HG03442 (cell line): ENCODE measurements around the gene SPDYC.
A peak's percentile ranks its signal among the peaks of the same experiment; 100 is the strongest.

ENCODE experiments used
- ATAC-seq: cut with Tn5 transposase; IDR thresholded peaks from one replicate; pipeline ENCODE4 v1.9.1; 2021; ENCODE audit warnings: mild to moderate bottlenecking, moderate library complexity; ENCODE audit not compliant: unreplicated experiment

Gene SPDYC

DNA sequence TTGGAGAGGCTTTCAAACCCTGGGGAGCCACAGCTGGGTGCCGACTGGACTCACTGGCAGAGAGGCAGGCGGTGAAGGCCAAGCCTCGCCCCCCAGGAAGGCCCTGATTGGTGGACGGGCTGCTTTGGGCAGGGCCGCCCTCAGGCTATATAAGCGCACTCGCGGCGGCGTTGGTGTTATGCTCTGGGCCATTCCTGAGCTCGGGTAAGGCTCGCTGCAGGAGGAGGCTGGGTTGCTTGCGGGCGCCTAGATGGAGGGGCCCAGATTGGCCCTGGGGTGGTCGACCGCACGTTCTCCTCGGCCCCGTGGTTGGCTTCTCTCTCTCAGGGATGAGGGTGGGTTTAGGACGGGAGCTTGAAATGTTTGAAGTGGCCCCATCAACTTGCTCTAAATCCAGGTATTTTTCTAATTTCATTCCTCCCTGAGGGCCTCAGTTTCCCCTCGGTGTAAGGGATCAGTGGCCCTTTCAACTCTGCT is at the start of gene SPDYC:
Gene SPDYC (plus strand): TSS at position 176 of the 477 bp plus-strand sequence. CDS start 1,125 bp downstream, outside the sequence.
- ATAC-seq, result no peak

DNA sequence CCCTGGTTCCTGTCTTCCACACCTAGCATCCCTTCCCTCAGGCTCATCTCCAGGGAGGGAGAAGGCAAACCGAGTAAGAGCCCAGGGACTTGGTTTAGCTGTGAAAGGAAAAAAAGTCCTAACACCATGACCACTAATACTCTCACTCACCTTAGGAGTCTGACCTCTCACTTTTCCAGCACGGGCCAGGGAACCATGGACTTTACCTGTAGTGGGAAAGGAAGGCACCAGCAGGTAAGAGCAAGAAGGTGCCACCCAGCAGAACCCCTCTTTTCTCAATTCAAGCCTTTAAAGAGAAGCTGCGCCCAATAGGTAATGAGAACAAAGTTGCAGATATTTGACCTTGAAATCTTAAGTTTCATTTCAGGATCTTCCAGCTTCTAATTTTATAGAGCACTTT is 49.2 kb upstream of the SPDYC start:
- ATAC-seq, result no peak

DNA sequence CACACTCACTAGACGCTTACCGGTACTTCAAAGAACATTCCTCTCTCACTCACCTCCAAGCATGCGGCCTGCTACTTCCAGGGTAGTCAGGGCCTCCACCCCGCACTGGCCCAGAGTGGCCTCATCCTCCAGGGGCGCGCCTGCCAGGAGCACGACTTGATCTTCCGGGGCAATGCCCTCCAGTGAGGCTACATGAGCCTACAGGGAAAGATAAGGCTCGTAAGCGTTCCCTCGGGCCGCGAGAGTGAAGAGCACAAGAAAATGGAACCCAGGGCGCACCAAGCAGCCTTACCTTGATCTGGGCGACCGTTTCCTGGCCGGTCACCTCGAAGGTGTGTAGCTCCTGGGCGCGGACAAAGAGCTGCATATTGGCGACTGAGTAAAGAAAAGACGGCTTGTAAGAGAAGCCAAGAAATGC is 48.6 kb upstream of the SPDYC start:
- no peak for ATAC-seq

DNA sequence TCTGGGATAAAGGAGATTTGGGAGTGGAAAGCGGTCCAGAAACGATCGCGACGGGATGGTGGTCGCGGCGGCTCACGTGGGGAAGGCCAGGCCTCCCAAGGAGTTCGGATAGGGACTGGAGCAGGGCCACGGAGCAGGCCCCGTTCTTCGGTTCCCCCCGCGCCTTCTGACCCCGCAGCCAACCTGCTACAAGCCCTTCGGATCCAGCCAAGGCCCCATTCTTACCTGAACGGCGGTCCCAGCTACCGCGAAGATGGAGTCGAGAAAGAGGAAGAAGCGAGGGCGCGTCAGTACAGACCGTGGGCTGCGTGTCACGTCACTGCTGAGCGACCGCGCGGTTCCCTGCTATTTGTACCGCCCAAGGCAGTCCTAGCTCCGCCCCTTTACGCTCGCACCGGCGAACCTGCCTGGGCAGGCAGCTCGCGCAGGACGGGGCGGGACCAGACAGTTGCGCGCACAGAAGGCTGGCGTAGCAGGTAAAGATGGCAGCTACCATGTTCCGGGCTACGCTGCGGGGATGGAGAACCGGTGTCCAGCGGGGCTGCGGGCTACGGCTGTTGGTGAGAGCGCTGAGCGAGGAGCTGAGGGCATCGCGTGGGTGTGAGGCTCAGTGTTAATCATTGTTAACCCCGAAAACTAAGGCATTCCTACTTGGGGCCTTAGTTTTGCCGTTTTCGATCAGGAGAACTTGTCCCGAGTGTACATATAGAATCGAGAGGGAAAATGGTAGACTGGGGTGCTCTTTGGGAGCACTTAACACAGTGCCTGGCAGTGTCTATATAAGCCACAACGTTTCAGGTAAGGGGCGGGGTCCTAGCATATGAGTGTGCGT is 48.0 kb upstream of the SPDYC start, which contains the start of the genes FAU and MRPL49:
Gene FAU (minus strand): TSS at position 270 of the 832 bp plus-strand sequence. CDS start 321 bp downstream, outside the sequence.
Gene MRPL49 (plus strand): TSS at position 457 of the 832 bp plus-strand sequence. CDS start 26 bp downstream, at position 483.
- peak; percentile 70 for ATAC-seq

- no peak for ATAC-seq
Measured at GRCh38 chr11:65124480-65125196, 45.4 kb upstream of the SPDYC start.

DNA sequence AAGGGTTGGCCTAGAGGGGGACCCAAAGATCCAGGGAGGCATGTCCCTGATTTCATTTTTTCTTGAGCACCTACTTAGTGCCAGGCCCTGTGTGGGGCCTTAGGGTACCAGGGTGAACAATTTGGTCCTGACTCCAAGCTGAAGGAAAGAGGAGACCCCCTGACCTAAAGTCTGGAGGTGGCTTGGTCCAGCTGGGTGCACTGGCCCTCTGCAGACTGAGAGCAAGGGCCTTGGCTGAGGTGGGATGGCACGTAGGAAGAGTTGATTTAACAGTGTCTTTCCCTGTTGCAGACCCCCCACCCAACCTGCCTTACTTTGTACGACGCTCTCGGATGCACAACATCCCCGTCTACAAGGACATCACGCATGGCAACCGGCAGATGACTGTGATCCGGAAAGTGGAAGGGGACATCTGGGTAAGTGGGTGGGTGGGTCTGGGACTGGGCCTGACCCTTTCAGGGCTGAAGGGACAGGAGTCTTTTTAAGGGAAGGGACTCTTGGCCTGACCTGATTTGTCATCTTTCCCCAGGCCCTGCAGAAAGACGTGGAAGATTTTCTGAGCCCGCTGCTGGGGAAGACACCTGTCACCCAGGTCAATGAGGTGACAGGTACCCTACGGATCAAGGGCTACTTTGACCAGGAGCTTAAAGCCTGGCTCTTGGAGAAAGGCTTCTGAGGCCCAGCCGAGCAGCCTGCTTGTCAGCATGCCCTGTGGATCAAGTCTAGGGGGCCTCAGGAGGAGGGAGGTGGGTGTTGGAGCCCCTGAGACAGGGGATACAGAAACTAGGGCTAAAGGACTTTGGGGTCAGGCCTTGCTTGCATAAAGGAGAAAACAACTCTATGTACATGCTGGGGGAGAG is 44.6 kb upstream of the SPDYC start:
- ATAC-seq, result no peak

DNA sequence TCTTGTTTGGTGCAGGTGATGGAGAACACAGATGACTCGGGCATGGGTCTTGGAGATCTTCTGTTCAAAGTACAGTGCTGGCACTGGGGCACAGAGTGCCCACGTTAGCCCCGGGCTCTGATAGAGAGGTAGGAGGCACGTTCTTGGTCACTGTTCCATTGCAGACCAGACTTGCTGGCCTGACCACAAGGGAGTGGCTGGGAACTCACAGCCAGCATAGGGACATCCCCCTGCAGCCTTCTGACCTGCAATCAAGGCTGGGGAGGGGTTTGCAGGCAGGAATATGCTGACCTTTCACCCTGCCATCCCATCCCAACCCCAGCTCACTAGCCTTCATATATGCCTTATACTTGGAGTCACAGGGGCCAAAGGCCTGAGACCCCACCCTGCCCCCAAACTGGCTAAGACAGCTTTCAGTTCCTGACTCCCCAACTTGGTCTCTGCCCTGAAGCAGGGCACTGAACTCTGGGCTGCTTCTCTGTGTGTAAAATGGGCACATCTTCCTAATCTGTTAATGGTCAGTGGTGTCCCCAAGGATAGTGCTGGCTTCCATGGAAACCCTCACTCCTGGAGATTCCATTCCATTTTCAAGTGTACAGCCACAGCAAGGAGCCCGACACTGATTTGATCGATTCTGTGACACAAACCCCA is 43.3 kb upstream of the SPDYC start:
- ATAC-seq, result no peak

DNA sequence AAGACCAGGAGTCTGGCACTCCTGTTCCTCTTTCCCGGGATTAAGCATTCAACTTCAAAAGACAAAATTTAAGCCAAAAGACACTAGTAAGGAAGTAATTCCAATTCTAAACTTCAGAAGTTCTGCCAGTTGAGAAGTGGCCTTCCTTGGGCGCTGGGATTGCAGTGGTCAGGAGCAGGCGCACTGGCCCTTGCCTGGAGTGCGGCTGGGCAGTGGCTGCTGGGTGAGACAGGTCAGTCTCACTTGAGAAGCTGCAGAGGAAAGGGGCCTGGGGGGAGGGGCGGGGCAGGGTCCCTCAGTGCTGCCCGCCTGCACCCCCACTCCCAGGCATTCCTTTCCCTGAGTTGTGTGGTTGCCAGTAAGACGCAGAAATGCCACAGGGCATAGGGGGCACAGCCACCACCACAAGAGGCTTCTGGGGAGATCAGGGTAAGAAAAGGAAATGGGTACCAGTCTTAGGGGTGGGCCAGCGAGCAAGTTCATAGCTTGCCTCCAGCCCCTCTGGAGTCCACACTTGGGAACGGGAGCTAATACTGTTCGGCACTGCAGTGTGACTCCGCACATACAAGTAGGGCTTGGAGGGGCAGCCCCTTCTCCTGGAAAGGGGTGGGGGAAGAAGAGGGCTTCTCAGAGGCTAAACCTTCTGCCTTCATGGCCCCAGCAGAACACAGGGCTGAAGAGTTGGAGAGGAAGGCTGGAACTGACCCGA is 42.4 kb upstream of the SPDYC start:
- no peak for ATAC-seq

DNA sequence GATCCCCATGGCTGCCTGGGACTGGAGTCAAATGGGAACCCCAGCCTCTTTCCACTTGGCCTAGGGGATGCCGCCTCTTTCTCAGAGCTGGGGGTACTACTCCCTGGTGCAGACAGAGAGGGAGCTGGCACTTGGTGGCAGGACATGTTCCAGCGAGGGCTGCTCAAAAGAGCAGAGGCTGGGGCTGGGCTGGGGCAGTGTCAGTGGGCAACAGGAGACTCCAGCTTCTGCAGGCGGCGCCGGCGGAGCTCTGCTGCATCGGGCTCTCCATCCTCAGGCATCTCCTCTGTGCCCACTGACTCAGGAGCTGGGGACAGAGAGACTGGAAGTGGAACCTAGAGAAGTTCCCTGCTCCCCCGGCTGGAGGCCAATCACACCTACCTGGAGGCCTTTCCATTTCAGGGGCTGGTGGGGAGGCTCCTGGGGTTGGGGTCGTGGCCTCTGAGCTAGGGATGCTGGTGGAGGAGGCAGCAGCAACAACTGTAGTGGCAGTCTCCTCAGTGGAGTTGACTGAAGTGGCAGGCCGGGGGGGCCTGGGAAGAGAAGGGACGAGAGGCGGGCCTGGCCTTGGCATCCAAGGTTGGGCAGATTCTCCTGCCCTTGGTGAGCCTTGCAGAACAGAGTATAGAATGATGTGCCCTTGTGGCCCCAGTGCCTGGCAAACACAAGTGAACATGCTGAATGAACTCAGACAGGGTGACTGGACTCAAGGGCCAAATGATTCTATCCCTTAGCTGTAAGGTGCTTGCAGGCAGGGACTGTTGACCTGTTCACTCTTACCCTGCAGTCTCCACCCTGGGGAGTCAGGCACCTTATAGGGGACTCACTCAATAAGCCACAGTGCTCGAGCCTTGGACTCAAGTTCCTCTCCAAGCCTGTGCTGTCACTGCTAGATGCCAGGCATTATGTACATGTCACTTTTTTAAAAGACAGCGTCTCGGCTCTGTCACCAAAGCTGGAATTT is 41.6 kb upstream of the SPDYC start:
- ATAC-seq, result no peak

- ATAC-seq, result no peak
Measured at GRCh38 chr11:65129649-65130441, 40.2 kb upstream of the SPDYC start.

- no peak for ATAC-seq
Measured at GRCh38 chr11:65130631-65131416, 39.2 kb upstream of the SPDYC start.

GRCh38 chr11:65131417-65131776 is 38.6 kb upstream of the SPDYC start:
- no peak for ATAC-seq

DNA sequence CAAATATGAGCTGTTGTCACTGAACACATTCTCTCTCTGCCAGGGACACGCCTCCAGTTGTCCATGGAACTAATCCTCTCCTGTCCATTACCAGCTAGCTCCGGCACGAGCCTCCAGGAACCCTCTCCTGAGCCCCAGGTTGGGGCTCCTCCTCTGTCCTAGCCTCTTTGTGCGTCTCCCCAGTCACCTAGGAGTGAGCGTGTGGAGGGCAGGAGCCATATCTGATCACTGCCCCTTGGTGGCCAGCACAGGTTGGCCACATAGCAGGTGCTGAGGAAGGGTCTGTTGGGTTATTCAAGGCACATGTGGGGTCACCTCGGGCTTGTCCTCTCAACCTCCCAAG is 38.2 kb upstream of the SPDYC start:
- no peak for ATAC-seq

DNA sequence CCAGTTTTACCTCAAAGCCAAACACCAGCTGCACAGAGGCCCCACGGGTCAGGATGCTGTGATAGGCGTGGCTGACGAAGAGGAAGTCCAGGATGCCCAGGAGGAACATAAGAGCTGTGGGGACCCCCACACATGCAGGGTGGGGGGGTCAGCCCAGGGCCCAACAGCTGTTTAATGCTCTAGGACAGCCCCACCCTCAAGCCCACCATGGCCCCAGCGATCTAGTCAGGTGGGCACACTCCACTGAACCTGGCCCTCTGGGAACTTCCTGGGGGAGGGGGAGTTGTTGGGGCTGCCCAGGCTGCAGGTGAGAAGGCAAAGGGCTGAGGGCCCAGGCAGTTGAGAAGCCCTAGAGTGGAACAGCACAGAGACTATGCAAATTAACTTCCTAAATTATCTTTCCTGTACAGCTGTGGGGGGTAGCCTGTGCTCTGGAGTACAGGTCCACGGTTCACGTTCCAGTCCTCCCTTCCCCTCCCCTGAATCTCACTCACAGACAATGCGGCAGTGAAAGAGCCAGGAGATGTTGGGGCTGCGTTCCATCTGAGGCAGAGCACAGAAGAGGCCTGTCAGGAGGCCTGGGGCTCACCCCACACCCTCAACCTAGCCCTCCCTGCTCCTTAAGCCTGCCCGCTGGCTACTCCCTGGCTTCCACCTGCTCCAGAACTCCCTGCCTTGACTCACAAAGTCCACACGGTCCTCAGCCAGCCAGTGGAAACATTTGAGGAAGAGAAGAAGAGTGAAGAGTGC is 37.6 kb upstream of the SPDYC start:
- no peak for ATAC-seq

DNA sequence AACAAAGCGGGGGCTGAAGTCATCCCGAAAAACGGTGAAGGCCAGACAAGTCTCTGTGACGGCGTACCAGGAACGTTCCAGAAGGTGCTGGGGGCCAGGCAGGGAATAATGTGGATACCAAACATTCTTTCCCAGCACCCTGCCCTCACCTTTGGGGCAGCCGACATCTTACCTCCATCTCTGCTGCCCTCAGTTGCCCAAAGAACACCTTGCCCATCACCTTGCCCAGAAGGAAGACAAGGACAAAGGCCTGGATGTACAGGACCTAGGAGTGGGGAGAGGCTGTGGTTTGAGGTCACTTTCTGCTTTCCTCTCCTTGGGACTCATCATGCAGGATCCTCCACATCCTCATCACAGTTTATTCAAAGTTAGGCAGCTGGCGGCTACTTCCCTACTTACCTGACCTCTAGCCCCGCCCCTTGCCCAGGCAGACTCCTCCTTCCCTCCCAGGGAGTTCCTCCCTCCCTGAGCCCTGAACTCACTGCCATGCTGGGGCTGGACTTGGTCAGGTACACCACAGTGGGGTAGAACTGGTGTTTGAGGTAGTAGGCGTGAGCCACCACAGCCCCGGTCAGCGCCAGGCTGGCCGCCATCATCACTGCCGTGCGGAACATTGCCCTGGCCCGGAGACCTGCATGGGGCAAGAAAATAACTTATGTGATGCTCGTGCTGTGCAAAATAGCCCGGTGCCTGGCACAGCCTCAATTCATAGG is 36.9 kb upstream of the SPDYC start:
- ATAC-seq, result no peak

DNA sequence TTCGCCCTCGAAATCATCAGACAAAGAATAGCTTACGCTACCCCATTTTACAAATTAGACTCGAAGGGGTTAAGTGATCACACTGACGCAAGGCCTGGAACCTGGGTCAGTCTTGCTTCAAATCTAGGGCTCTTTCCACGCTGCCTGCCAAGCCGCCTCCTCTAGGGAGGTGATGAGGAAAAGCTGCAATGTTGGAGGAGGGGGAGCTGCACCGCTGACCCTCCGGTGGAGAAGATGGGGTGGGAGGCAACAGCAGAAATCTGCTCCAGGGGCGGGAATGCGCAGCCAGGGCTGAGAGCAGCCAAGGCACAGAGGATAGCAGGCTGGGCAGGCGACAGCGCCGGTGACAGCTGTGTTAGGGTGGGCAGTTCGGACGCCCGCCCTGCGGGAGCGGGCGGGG is 36.3 kb upstream of the SPDYC start:
- ATAC-seq, result no peak
